Measurements from ENCODE around the gene C12orf54. TPM values are rescaled to one million over a fixed set of nuclear protein-coding genes. Genes with fewer than 3 reads are reported as not detected.
"Not testable (repeated sequence)": the region's sequence is repeated elsewhere in the genome, so short reads cannot be mapped to it uniquely, and the experiment has no call there.

The C12orf54 gene
- total RNA-seq (0.19 TPM), polyA plus RNA-seq (3.5 TPM)
- long read RNA-seq, donor 1, result 0 reads
- long read RNA-seq, donor 2, result 0 reads
- long read RNA-seq, donor 3, result 0 reads
- long read RNA-seq, donor 4, result 0 reads
- long read RNA-seq, donor 5, result 0 reads
- long read RNA-seq, donor 6, result 0 reads
- long read RNA-seq, donor 7, result 0 reads
- long read RNA-seq, donor 8, result 0 reads
- long read RNA-seq, donor 9, result 0 reads
- long read RNA-seq, donor 10, result 0 reads

DNA sequence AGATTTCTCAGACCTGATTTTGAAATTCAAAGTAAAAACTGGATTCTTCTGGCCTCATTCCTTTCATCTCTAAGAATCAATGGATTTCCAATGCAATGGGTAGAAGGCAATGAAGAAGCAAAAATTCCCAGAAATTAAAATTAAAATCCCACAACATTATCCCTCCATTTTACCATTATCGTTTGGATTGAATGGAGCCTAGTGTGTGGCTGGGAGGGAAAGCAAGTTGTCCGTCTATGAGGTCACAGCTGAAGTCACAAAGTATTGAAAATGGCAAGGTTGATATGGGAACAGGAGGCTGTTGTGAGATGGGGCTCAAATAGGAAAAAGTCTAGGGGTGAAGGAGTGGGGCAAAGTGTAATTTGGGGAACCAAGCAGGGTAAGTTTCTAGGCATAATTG is at the start of gene C12orf54:
C12orf54 (plus strand) TSS at position 301 of the 400 bp plus-strand sequence. CDS start 799 bp downstream, outside the sequence.
- Histone ChIP-seq H3K4me3 (ENCODE audit: low read length in 2 of 2) (no peak within 1 kb of the TSS), H3K27ac (ENCODE audit: low read depth in 1 of 2, low read length in 1 of 2) (no peak within 1 kb of the TSS), H3K36me3 (ENCODE audit: control insufficient read depth in 2 of 2, insufficient read depth in 2 of 2, low read length in 1 of 2) (no peaks in the 10 kb centered on the region), H3K4me1 (ENCODE audit: control insufficient read depth in 2 of 2, insufficient read depth in 2 of 2, low read length in 2 of 2) (peaks cover 0 to 2% of the 10 kb centered on the region in 2 donors), H3K27me3 (ENCODE audit: control insufficient read depth in 2 of 2, insufficient read depth in 1 of 2, low read length in 1 of 2) (no peaks in the 10 kb centered on the region), H3K9me3 (ENCODE audit: control insufficient read depth in 2 of 2, insufficient read depth in 1 of 2, low read length in 1 of 2) (no peaks in the 10 kb centered on the region)
- no peak for DNase-seq (ENCODE audit: low read depth in 6 of 9, low spot score in 9 of 9)
- WGBS, result 97% methylated on average over 2 of the region's 2 CpGs

DNA sequence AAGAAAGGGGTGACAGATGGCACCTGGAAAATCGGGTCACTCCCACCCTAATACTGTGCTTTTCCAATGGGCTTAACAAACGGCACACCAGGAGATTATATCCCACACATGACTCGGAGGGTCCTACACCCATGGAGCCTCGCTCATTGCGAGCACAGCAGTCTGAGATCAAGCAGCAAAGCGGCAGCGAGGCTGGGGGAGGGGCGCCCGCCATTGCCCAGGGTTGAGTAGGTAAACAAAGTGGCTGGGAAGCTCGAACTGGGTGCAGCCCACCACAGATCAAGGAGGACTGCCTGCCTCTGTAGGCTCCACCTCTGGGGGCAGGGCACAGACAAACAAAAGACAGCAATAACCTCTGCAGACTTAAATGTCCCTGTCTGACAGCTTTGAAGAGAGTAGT is 48.3 kb upstream of the C12orf54 start:
- H3K4me1 ChIP-seq (ENCODE audit: control insufficient read depth in 2 of 2, insufficient read depth in 2 of 2, low read length in 2 of 2); H3K36me3 ChIP-seq (ENCODE audit: control insufficient read depth in 2 of 2, insufficient read depth in 2 of 2, low read length in 1 of 2); H3K9me3 ChIP-seq (ENCODE audit: control insufficient read depth in 2 of 2, insufficient read depth in 1 of 2, low read length in 1 of 2); H3K27me3 ChIP-seq (ENCODE audit: control insufficient read depth in 2 of 2, insufficient read depth in 1 of 2, low read length in 1 of 2); H3K27ac ChIP-seq (ENCODE audit: low read depth in 1 of 2, low read length in 1 of 2); DNase-seq (ENCODE audit: low read depth in 6 of 9, low spot score in 9 of 9); H3K4me3 ChIP-seq (ENCODE audit: low read length in 2 of 2): not testable (repeated sequence)
- 90% methylated on average over 10 of the region's 10 CpGs for WGBS

DNA sequence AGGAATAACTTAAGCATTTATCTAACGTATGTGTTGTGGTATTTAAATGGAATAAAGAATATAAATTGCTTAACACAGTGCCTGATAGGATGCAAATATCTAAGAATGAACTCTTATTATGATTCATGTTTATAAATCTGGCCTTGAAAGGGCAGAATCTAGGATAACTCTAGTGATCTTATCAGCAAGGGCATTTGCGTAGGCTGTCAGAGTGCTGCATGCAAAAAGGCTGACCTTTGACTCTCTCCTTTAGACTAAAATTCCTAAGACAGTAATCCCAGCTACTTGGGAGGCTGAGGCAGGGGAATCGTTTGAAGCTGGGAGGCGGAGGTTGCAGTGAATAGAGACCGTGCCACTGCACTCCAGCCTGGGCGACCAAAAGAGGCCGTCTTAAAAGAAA is 41.2 kb upstream of the C12orf54 start:
- Histone ChIP-seq H3K27ac (ENCODE audit: low read depth in 1 of 2, low read length in 1 of 2) (no peak overlapping the region), H3K9me3 (ENCODE audit: control insufficient read depth in 2 of 2, insufficient read depth in 1 of 2, low read length in 1 of 2) (no peaks in the 10 kb centered on the region), H3K4me3 (ENCODE audit: low read length in 2 of 2) (no peak overlapping the region), H3K27me3 (ENCODE audit: control insufficient read depth in 2 of 2, insufficient read depth in 1 of 2, low read length in 1 of 2) (no peaks in the 10 kb centered on the region), H3K36me3 (ENCODE audit: control insufficient read depth in 2 of 2, insufficient read depth in 2 of 2, low read length in 1 of 2) (no peaks in the 10 kb centered on the region), H3K4me1 (ENCODE audit: control insufficient read depth in 2 of 2, insufficient read depth in 2 of 2, low read length in 2 of 2) (no peaks in the 10 kb centered on the region)
- 87% methylated on average over 7 of the region's 7 CpGs for WGBS
- no peak for DNase-seq (ENCODE audit: low read depth in 6 of 9, low spot score in 9 of 9)

DNA sequence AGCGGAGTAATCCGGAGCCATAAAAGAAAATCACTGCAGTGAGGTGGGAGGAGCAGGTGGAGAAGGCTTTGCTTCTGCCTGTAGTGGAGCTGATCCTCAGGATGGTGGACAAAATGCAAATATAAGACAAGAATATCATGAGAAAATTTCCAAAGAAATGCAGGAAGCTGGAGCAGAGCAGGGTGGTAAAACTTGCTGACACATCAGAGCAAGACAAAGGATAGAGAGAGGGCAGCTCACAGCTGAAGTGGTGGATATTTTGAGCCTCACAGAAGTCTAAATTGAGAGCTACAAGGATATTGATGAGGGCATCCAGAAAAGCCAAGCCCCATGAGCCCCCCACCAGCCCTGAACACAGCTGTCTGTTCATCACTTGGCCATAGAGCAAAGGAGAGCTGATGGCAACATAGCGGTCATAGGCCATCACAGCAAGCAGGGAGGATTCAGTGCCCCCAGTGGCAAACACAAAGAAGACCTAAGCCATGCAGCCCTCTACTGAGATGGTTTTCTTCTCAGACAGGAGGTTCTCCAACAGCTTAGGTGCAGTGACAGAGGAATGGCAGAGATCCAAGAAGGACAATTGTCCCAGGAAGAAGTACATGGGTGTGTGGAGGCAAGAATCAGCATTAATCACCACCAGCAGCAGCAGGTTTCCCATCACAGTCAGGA is 40.0 kb upstream of the C12orf54 start:
- H3K27ac ChIP-seq (ENCODE audit: low read depth in 1 of 2, low read length in 1 of 2), result no peak overlapping the region
- H3K4me3 ChIP-seq (ENCODE audit: low read length in 2 of 2), result no peak overlapping the region
- 98% methylated on average over 3 of the region's 3 CpGs for WGBS
- H3K36me3 ChIP-seq (ENCODE audit: control insufficient read depth in 2 of 2, insufficient read depth in 2 of 2, low read length in 1 of 2), result no peaks in the 10 kb centered on the region
- H3K4me1 ChIP-seq (ENCODE audit: control insufficient read depth in 2 of 2, insufficient read depth in 2 of 2, low read length in 2 of 2), result no peaks in the 10 kb centered on the region
- no peaks in the 10 kb centered on the region for H3K27me3 ChIP-seq (ENCODE audit: control insufficient read depth in 2 of 2, insufficient read depth in 1 of 2, low read length in 1 of 2)
- H3K9me3 ChIP-seq (ENCODE audit: control insufficient read depth in 2 of 2, insufficient read depth in 1 of 2, low read length in 1 of 2), result no peaks in the 10 kb centered on the region
- no peak for DNase-seq (ENCODE audit: low read depth in 6 of 9, low spot score in 9 of 9)

DNA sequence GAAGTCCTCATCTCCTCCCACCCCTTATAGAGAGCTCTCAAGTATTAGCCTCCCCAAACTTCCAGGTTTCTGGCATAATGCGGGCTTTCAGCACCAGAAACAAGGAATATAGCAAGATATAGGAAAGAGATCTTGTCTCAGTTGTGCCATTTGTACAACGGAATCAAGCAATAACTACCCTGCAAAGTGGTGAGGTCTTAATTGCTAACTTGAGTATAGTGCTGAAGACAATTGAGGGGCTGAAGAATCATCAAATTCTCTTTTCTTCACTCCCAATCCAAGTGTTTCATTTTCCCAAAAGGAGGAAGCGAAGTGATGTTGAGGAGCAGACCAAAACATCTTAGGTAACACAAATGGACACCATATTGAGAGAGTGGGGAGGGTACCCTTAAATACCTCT is 36.8 kb upstream of the C12orf54 start:
- Histone ChIP-seq H3K4me1 (ENCODE audit: control insufficient read depth in 2 of 2, insufficient read depth in 2 of 2, low read length in 2 of 2) (no peaks in the 10 kb centered on the region), H3K9me3 (ENCODE audit: control insufficient read depth in 2 of 2, insufficient read depth in 1 of 2, low read length in 1 of 2) (no peaks in the 10 kb centered on the region), H3K27me3 (ENCODE audit: control insufficient read depth in 2 of 2, insufficient read depth in 1 of 2, low read length in 1 of 2) (no peaks in the 10 kb centered on the region), H3K4me3 (ENCODE audit: low read length in 2 of 2) (no peak overlapping the region), H3K27ac (ENCODE audit: low read depth in 1 of 2, low read length in 1 of 2) (no peak overlapping the region), H3K36me3 (ENCODE audit: control insufficient read depth in 2 of 2, insufficient read depth in 2 of 2, low read length in 1 of 2) (no peaks in the 10 kb centered on the region)
- DNase-seq (ENCODE audit: low read depth in 6 of 9, low spot score in 9 of 9), result no peak
- 97% methylated on average over 3 of the region's 3 CpGs for WGBS

GRCh38 chr12:48446161-48446776 is 36.0 kb upstream of the C12orf54 start:
- Histone ChIP-seq H3K36me3 (ENCODE audit: control insufficient read depth in 2 of 2, insufficient read depth in 2 of 2, low read length in 1 of 2) (no peaks in the 10 kb centered on the region), H3K9me3 (ENCODE audit: control insufficient read depth in 2 of 2, insufficient read depth in 1 of 2, low read length in 1 of 2) (no peaks in the 10 kb centered on the region), H3K27ac (ENCODE audit: low read depth in 1 of 2, low read length in 1 of 2) (no peak overlapping the region), H3K4me3 (ENCODE audit: low read length in 2 of 2) (no peak overlapping the region), H3K27me3 (ENCODE audit: control insufficient read depth in 2 of 2, insufficient read depth in 1 of 2, low read length in 1 of 2) (no peaks in the 10 kb centered on the region), H3K4me1 (ENCODE audit: control insufficient read depth in 2 of 2, insufficient read depth in 2 of 2, low read length in 2 of 2) (no peaks in the 10 kb centered on the region)
- DNase-seq (ENCODE audit: low read depth in 6 of 9, low spot score in 9 of 9), result peak in 1 of 9 donors; percentile 2
- 66% methylated on average over 4 of the region's 4 CpGs for WGBS

DNA sequence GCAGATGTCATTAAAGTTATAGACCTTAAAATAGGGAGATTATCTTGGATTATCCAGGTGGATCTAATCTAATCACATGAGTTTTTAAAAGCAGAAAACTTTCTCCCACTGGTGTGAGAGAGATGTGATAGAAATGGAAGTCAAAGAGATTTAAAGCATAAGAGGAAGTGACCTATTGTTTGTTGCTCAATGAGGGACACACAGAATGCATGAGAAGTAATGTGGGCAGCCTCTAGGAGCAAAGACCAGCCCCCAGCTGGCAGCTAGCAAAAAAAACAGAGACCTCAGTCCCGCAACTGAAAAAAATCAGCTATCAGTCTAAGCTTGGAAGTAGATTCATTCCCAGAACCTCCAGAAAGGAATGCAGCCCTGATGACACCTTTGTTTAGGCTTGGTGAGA is 34.5 kb upstream of the C12orf54 start:
- H3K27ac ChIP-seq (ENCODE audit: low read depth in 1 of 2, low read length in 1 of 2), result no peak overlapping the region
- no peaks in the 10 kb centered on the region for H3K4me1 ChIP-seq (ENCODE audit: control insufficient read depth in 2 of 2, insufficient read depth in 2 of 2, low read length in 2 of 2)
- 97% methylated on average over 1 of the region's 1 CpG for WGBS
- H3K27me3 ChIP-seq (ENCODE audit: control insufficient read depth in 2 of 2, insufficient read depth in 1 of 2, low read length in 1 of 2), result no peaks in the 10 kb centered on the region
- no peak overlapping the region for H3K4me3 ChIP-seq (ENCODE audit: low read length in 2 of 2)
- no peaks in the 10 kb centered on the region for H3K9me3 ChIP-seq (ENCODE audit: control insufficient read depth in 2 of 2, insufficient read depth in 1 of 2, low read length in 1 of 2)
- no peaks in the 10 kb centered on the region for H3K36me3 ChIP-seq (ENCODE audit: control insufficient read depth in 2 of 2, insufficient read depth in 2 of 2, low read length in 1 of 2)
- DNase-seq (ENCODE audit: low read depth in 6 of 9, low spot score in 9 of 9), result no peak

- H3K4me3 ChIP-seq (ENCODE audit: low read length in 2 of 2), result no peak overlapping the region
- H3K36me3 ChIP-seq (ENCODE audit: control insufficient read depth in 2 of 2, insufficient read depth in 2 of 2, low read length in 1 of 2), result no peaks in the 10 kb centered on the region
- H3K27ac ChIP-seq (ENCODE audit: low read depth in 1 of 2, low read length in 1 of 2), result no peak overlapping the region
- WGBS, result 84% methylated on average over 1 of the region's 1 CpG
- H3K4me1 ChIP-seq (ENCODE audit: control insufficient read depth in 2 of 2, insufficient read depth in 2 of 2, low read length in 2 of 2), result no peaks in the 10 kb centered on the region
- H3K9me3 ChIP-seq (ENCODE audit: control insufficient read depth in 2 of 2, insufficient read depth in 1 of 2, low read length in 1 of 2), result no peaks in the 10 kb centered on the region
- DNase-seq (ENCODE audit: low read depth in 6 of 9, low spot score in 9 of 9), result no peak
- no peaks in the 10 kb centered on the region for H3K27me3 ChIP-seq (ENCODE audit: control insufficient read depth in 2 of 2, insufficient read depth in 1 of 2, low read length in 1 of 2)
Observed at GRCh38 chr12:48451372-48451771, 30.9 kb upstream of the C12orf54 start.

DNA sequence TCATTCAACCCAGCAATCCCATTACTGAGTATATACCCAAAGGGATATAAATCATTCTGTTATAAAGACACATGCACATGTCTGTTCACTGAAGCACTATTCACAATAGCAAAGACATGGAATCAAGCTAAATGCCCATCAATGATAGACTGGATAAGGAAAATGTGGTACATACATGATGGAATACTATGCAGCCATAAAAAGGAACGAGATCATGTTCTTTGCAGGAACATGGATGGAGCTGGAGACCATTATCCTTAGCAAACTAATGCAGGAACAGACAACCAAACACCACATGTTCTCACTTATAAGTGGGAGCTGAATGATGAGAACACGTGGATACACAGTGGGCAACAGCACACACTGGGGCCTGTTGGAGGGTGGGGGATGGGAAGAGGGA is 29.3 kb upstream of the C12orf54 start:
- H3K27ac ChIP-seq (ENCODE audit: low read depth in 1 of 2, low read length in 1 of 2); H3K9me3 ChIP-seq (ENCODE audit: control insufficient read depth in 2 of 2, insufficient read depth in 1 of 2, low read length in 1 of 2); H3K36me3 ChIP-seq (ENCODE audit: control insufficient read depth in 2 of 2, insufficient read depth in 2 of 2, low read length in 1 of 2); DNase-seq (ENCODE audit: low read depth in 6 of 9, low spot score in 9 of 9); H3K27me3 ChIP-seq (ENCODE audit: control insufficient read depth in 2 of 2, insufficient read depth in 1 of 2, low read length in 1 of 2); H3K4me3 ChIP-seq (ENCODE audit: low read length in 2 of 2); H3K4me1 ChIP-seq (ENCODE audit: control insufficient read depth in 2 of 2, insufficient read depth in 2 of 2, low read length in 2 of 2): not testable (repeated sequence)
- WGBS, result 94% methylated on average over 2 of the region's 2 CpGs
